ENCODE measurements around the gene PPP1R3D. TPM values are rescaled to one million over a fixed set of nuclear protein-coding genes. Genes with fewer than 3 reads are reported as not detected.

PPP1R3D gene
- total RNA-seq, 3 donors from 2014 or later = 5.9 to 10.8 (median 6.8) TPM

- TF ChIP-seq, protein P1, sequence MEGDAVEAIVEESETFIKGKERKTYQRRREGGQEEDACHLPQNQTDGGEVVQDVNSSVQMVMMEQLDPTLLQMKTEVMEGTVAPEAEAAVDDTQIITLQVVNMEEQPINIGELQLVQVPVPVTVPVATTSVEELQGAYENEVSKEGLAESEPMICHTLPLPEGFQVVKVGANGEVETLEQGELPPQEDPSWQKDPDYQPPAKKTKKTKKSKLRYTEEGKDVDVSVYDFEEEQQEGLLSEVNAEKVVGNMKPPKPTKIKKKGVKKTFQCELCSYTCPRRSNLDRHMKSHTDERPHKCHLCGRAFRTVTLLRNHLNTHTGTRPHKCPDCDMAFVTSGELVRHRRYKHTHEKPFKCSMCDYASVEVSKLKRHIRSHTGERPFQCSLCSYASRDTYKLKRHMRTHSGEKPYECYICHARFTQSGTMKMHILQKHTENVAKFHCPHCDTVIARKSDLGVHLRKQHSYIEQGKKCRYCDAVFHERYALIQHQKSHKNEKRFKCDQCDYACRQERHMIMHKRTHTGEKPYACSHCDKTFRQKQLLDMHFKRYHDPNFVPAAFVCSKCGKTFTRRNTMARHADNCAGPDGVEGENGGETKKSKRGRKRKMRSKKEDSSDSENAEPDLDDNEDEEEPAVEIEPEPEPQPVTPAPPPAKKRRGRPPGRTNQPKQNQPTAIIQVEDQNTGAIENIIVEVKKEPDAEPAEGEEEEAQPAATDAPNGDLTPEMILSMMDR (IDR thresholded peaks at IDR 0.05) = no peak
- Histone ChIP-seq H3K4me1 (ENCODE audit: low read depth) (no peaks in the 10 kb centered on the region), H3K36me3 (ENCODE audit: low read depth) (no peaks in the 10 kb centered on the region), H3K9me3 (no peaks in the 10 kb centered on the region), H3K4me3 (no peak overlapping the region)
- intact Hi-C loops (cut with DNase I, micrococcal nuclease) = no loop called here
- DNase-seq (no peak), ATAC-seq (no peak)
These were observed 44.4 kb upstream of the PPP1R3D start for GRCh38 chr20:59984541-59984940.

DNA sequence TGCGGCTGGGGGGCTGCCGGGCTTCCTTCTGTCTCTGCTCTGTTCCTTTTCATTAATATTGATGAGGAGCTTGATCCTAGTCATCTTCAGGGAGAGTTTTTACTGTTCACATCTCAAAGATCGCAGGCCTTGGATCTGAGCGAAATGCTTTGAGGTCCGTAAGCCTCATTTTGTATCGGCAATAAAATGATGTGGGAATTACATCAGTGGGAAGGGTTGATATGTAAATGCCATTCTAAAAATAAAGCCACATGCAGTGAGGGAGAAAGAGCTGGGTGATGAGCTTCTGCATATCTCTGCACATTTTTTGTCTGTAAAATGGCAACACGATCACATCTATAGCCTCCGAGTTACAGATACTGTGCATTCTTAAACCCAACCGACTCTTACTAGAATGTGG, 43.0 kb upstream of the PPP1R3D start:
- TF ChIP-seq, protein P1 (IDR thresholded peaks at IDR 0.05) = no peak
- Histone ChIP-seq H3K36me3 (ENCODE audit: low read depth) (no peaks in the 10 kb centered on the region), H3K9me3 (no peaks in the 10 kb centered on the region), H3K4me1 (ENCODE audit: low read depth) (no peaks in the 10 kb centered on the region), H3K4me3 (no peak overlapping the region)
- DNase-seq (no peak), ATAC-seq (no peak)
- intact Hi-C loops (cut with DNase I, micrococcal nuclease) = no loop called here

DNA sequence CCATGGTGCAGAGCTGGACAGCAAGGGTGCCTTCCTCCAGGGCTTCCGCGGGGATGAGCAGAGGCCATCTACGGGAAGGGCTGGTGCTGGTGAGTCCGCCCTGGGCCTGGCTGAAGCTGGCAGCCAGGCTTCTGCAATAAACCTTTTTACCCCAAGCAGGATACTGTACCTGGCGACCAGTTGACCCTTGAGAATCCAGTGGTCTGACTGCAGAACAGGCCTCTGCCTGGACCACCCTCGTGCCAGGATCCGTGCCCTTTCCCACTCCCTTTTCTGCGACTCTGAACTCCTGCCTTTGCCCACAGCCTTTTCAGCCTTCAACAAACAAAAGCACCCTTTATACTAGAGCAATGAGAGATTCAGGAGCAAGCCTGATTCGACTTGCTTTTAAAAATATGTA, 37.0 kb upstream of the PPP1R3D start:
- H3K9me3 ChIP-seq = no peaks in the 10 kb centered on the region
- TF ChIP-seq, protein P1 (IDR thresholded peaks at IDR 0.05) = no peak
- no peaks in the 10 kb centered on the region for H3K4me1 ChIP-seq (ENCODE audit: low read depth)
- H3K36me3 ChIP-seq (ENCODE audit: low read depth) = no peaks in the 10 kb centered on the region
- ATAC-seq (no peak), DNase-seq (no peak)
- H3K4me3 ChIP-seq = no peak overlapping the region
- intact Hi-C loops (cut with DNase I, micrococcal nuclease) = no loop called here

- TF ChIP-seq, protein P1 (IDR thresholded peaks at IDR 0.05) = no peak
- intact Hi-C loops (cut with DNase I, micrococcal nuclease) = no loop called here
- Histone ChIP-seq H3K4me1 (ENCODE audit: low read depth) (no peaks in the 10 kb centered on the region), H3K4me3 (no peak overlapping the region), H3K36me3 (ENCODE audit: low read depth) (no peaks in the 10 kb centered on the region), H3K9me3 (no peaks in the 10 kb centered on the region)
- ATAC-seq = no peak
- DNase-seq = no peak
These were observed 36.2 kb upstream of the PPP1R3D start for GRCh38 chr20:59976156-59976782.

DNA sequence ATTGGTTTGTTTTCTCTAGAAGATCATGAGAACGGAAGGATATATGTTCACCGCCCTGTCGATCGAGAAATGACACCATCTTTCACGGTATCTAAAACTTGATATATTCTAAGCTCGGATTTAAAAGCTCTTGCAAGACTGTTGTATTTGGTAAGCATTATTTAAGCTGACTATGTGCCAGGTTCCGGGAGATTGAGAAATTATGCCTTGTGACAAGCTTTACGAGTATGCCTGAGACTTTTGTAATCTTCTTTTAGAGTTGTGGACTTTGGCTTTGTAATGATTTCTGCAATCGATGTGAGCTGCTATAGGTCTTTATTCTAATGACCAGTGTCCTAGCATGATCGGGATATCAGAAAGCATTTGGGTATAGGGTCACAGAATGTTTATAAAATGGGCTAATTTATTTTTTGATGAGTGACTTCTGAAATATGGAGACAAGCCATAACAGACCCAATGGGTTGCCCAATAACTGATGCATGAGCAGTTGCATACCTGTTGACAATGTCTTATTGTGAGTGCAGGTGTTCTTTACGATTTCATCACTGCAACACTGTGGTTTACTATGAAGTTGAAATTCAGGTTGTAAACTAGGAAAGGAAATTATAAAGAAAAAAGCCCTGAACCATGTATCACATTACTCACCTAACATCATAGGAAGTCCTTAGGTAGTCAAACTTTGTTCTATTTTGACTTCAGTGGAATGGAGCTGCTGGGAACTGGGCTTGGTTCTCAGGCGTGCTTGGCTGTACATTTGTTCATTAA, 32.1 kb upstream of the PPP1R3D start:
- H3K4me1 ChIP-seq (ENCODE audit: low read depth) = no peaks in the 10 kb centered on the region
- intact Hi-C loops (cut with DNase I, micrococcal nuclease) = no loop called here
- ATAC-seq (peak; percentile 79), DNase-seq (peak in 1 of 3 donors; percentile 26)
- no peaks in the 10 kb centered on the region for H3K9me3 ChIP-seq
- TF ChIP-seq, protein P1 (IDR thresholded peaks at IDR 0.05) = no peak
- no peak overlapping the region for H3K4me3 ChIP-seq
- no peaks in the 10 kb centered on the region for H3K36me3 ChIP-seq (ENCODE audit: low read depth)
